ENCODE results near the gene TRIP13. TPM values are rescaled to one million over a fixed set of nuclear protein-coding genes. Genes with fewer than 3 reads are reported as not detected.
"Not testable (repeated sequence)": the region's sequence is repeated elsewhere in the genome, so short reads cannot be mapped to it uniquely, and the experiment has no call there.

TRIP13 gene
- total RNA-seq, 4 donors from 2014 or later, result 0.41 to 1.6 (median 0.50) TPM

GRCh38 chr5:923281-923873, 30.7 kb downstream of the TRIP13 start:
- intact Hi-C loops (cut with DNase I; ENCODE audit: low total_unique reads) (loop anchor here (1.0 to 10.0 kb wide), 2 partner anchors 217 to 251 kb away; no protein-coding TSS in a partner anchor), in situ Hi-C loops (cut with MboI; ENCODE audit: low sequenced_read_pairs in 4 of 4) (no loop called here)
- DNase-seq, result peak; percentile 35 to 54
- peak; percentile 46 to 68 for ATAC-seq
- no peak overlapping the region for H3K27ac ChIP-seq
- peaks cover 0 to 11% of the 10 kb centered on the region in 2 donors for H3K4me1 ChIP-seq
- no peaks in the 10 kb centered on the region for H3K9me3 ChIP-seq
- TF ChIP-seq POLR2A (IDR thresholded peaks at IDR 0.05) (no peak), CTCF (IDR thresholded peaks at IDR 0.05 in 4 of 5, conservative IDR thresholded peaks at IDR 0.05 in 1 of 5) (peak; percentile 38 to 74 (median 64))
- H3K4me3 ChIP-seq, result no peak overlapping the region
- peaks cover 28 to 35% (median 28%) of the 10 kb centered on the region in 3 donors for H3K27me3 ChIP-seq
- H3K36me3 ChIP-seq, result no peaks in the 10 kb centered on the region

DNA sequence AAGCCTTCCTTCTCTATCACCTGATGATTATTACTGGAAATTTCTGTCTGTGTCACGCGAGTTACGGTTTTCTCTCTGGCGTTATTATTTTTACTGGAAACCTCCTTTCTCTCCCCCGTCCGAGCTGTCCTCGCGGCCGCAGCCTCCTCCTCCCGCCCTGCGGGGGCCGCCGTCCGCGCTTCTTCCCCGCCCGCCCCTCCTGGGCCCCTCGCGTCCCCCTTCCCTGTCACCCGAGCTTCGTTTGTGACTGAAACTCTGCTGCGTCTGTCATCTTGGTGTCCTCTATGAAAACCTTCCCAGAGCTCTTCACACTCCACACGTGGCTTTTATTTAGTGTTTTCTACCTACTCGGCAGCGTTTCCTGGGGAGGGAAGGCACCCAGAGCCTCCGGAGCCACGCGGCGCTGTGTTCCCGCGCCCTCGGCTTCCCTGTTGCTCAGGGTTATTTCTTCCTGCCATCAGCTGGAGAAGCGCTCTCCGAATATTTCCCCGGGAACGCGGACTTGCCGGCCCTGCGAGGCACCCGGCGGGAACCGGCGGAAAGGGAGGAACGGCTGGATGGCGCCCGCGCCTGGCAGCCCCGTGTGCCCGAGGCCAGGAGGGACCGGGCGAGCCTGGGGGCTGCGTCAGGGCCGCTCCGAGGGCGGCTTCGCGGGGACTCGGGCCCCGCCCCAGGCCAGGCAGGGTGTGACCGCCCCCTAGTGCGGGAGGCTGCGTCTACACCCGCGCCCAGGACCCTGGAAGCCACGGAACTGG, 33.9 kb downstream of the TRIP13 start:
- no peaks in the 10 kb centered on the region for H3K36me3 ChIP-seq
- peaks cover 0 to 11% of the 10 kb centered on the region in 2 donors for H3K4me1 ChIP-seq
- no peaks in the 10 kb centered on the region for H3K9me3 ChIP-seq
- intact Hi-C loops (cut with DNase I; ENCODE audit: low total_unique reads) (loop anchor here (10.0 kb wide), 1 partner anchor 248 kb away; no protein-coding TSS in a partner anchor), in situ Hi-C loops (cut with MboI; ENCODE audit: low sequenced_read_pairs in 4 of 4) (loop anchor here in 1 of 4 donors (25.0 kb wide), 1 partner anchor 236 kb away; no protein-coding TSS in a partner anchor)
- H3K4me3 ChIP-seq, result peak overlapping the region; percentile 28 to 43 (median 38)
- DNase-seq (no peak), ATAC-seq (peak in 1 of 2 donors; percentile 24)
- TF ChIP-seq POLR2A (IDR thresholded peaks at IDR 0.05) (no peak), CTCF (IDR thresholded peaks at IDR 0.05 in 4 of 5, conservative IDR thresholded peaks at IDR 0.05 in 1 of 5) (no peak)
- peaks cover 28 to 35% (median 30%) of the 10 kb centered on the region in 3 donors for H3K27me3 ChIP-seq
- no peak overlapping the region for H3K27ac ChIP-seq

- ATAC-seq, result no peak
- peaks cover 28 to 35% (median 30%) of the 10 kb centered on the region in 3 donors for H3K27me3 ChIP-seq
- TF ChIP-seq CTCF (IDR thresholded peaks at IDR 0.05 in 4 of 5, conservative IDR thresholded peaks at IDR 0.05 in 1 of 5) (no peak), POLR2A (IDR thresholded peaks at IDR 0.05) (no peak)
- no peak overlapping the region for H3K27ac ChIP-seq
- no peaks in the 10 kb centered on the region for H3K9me3 ChIP-seq
- DNase-seq, result no peak
- peak overlapping the region in 1 of 4 donors; percentile 43 for H3K4me3 ChIP-seq
- no peaks in the 10 kb centered on the region for H3K36me3 ChIP-seq
- in situ Hi-C loops (cut with MboI; ENCODE audit: low sequenced_read_pairs in 4 of 4) (loop anchor here in 1 of 4 donors (25.0 kb wide), 1 partner anchor 235 kb away; no protein-coding TSS in a partner anchor), intact Hi-C loops (cut with DNase I; ENCODE audit: low total_unique reads) (loop anchor here (10.0 kb wide), 1 partner anchor 247 kb away; no protein-coding TSS in a partner anchor)
- H3K4me1 ChIP-seq, result peaks cover 0 to 11% of the 10 kb centered on the region in 2 donors
Measured at GRCh38 chr5:927172-928015, 34.7 kb downstream of the TRIP13 start.

DNA sequence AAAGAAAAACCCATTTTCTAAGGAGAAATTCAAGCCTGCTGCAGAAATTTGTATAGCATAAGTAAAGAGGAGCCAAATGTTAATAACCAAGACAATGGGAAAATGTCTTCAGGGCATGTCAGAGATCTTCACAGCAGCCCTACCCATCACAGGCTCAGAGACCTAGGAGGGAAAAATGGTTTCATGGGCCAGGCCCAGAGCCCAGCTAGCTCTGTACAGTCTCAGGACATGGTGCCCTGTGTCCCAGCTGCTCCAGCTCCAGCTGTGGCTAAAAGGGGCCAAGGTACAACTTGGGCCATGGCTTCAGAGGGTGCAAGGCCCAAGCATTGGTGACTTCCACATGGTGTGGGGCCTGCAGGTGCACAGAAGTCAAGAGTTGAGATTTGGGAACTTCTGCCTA, 36.5 kb downstream of the TRIP13 start:
- not testable (repeated sequence) for ATAC-seq, H3K4me3 ChIP-seq, DNase-seq, H3K27ac ChIP-seq, H3K36me3 ChIP-seq, H3K9me3 ChIP-seq
- Histone ChIP-seq H3K4me1 (peaks cover 0 to 11% of the 10 kb centered on the region in 2 donors), H3K27me3 (peaks cover 28 to 35% (median 30%) of the 10 kb centered on the region in 3 donors)
- intact Hi-C loops (cut with DNase I; ENCODE audit: low total_unique reads) (loop anchor here (10.0 kb wide), 1 partner anchor 246 kb away; no protein-coding TSS in a partner anchor), in situ Hi-C loops (cut with MboI; ENCODE audit: low sequenced_read_pairs in 4 of 4) (loop anchor here in 1 of 4 donors (25.0 kb wide), 1 partner anchor 233 kb away; no protein-coding TSS in a partner anchor)

All from gastrocnemius medialis (tissue), 4 donors.